Right lobe of liver (tissue), 4 donors: Measurements from ENCODE around the gene IP6K2.

Experiments
- CTCF ChIP-seq, 4 donors: fragments of 200-600 bp in 3 of 4; fragments of 450-650 bp in 1 of 4; IDR thresholded peaks; one replicate each; pipeline versions ENCODE4 v1.5.1 to v1.8.0; 2016 to 2022; ENCODE audit warnings: antibody characterized with exemption in 4 of 4, mild to moderate bottlenecking in 2 of 4
- POLR2A ChIP-seq: fragments of 450-650 bp; IDR thresholded peaks from one replicate; pipeline ENCODE4 v1.6.1; 2017; ENCODE audit warnings: antibody characterized with exemption, mild to moderate bottlenecking
- donor health status: DM: no; HTN: no; CAD: no.
- donor health status: DM: no; HTN: no; CAD: no.
- donor health status: DM: no; HTN: yes; CAD: no.

GRCh38 chr3:48651771-48652170 is 65.2 kb downstream of the IP6K2 start:
- TF ChIP-seq POLR2A (no peak), CTCF (IDR thresholded peaks at IDR 0.05) (no peak)
